HEK293 (cell line): ENCODE measurements around the gene MPG.
A peak's percentile ranks its signal among the peaks of the same experiment; 100 is the strongest.
"Not testable (repeated sequence)": the region's sequence is repeated elsewhere in the genome, so short reads cannot be mapped to it uniquely, and the experiment has no call there.

Experiments
- CTCF ChIA-PET: fragments of 350-600 bp; formaldehyde crosslinking; extraction: SDS; loops from one replicate; lab custom pipeline; 2021; ENCODE audit warnings: antibody characterized with exemption; lab: Yijun Ruan, JAX
- POLR2A ChIA-PET: fragments of 300-600 bp; formaldehyde crosslinking; extraction: SDS; loops from one replicate; lab custom pipeline; 2020; ENCODE audit warnings: antibody characterized with exemption, inconsistent platforms; lab: Yijun Ruan, JAX
- H3K27ac ChIP-seq: fragments of 200-500 bp; sonication (Bioruptor generic); 2 replicates; pipeline ENCODE4 v1.5.1; 2014; ENCODE audit warnings: low read depth, low read length, control low read depth, inconsistent platforms; ENCODE audit errors: extremely low read depth
- H3K36me3 ChIP-seq, 2 experiments: fragments of 200-500 bp in 1 of 2; sonication (Bioruptor generic) in 1 of 2; 1 replicate in 1 of 2; 2 replicates in 1 of 2; pipeline ENCODE4 v1.5.1; 2014 to 2017; ENCODE audit warnings: inconsistent platforms in 2 of 2, low read length in 2 of 2; ENCODE audit not compliant: control insufficient read depth in 2 of 2, insufficient read depth in 1 of 2
- H3K4me1 ChIP-seq: fragments of 200-500 bp; sonication (Bioruptor generic); 2 replicates; pipeline ENCODE4 v1.5.1; 2014; ENCODE audit warnings: mild to moderate bottlenecking, low read length, inconsistent platforms; ENCODE audit not compliant: control insufficient read depth, insufficient read depth
- H3K4me3 ChIP-seq: 2 replicates; pipeline ENCODE4 v1.5.1; 2011; ENCODE audit warnings: low read depth, mild to moderate bottlenecking, control low read depth, low read length, moderate library complexity
- H3K9me3 ChIP-seq: fragments of 200-500 bp; sonication (Bioruptor generic); 2 replicates; pipeline ENCODE4 v1.5.1; 2014; ENCODE audit warnings: low read depth, low read length, inconsistent platforms; ENCODE audit not compliant: control insufficient read depth, insufficient read depth
- EGR2 ChIP-seq: fragments of 450-650 bp; formaldehyde crosslinking; IDR thresholded peaks from 2 replicates; pipeline ENCODE4 v1.5.1; 2016; ENCODE audit warnings: low read depth, missing biosample characterization, missing genetic modification characterization
- KLF1 ChIP-seq: fragments of 450-650 bp; formaldehyde crosslinking; IDR thresholded peaks from 2 replicates; pipeline ENCODE4 v1.5.1; 2016; ENCODE audit warnings: missing biosample characterization, missing genetic modification characterization
- PRDM10 ChIP-seq: fragments of 450-650 bp; formaldehyde crosslinking; IDR thresholded peaks from 2 replicates; pipeline ENCODE4 v1.5.1; 2016; ENCODE audit warnings: missing biosample characterization, missing genetic modification characterization
- PRDM2 ChIP-seq: fragments of 450-650 bp; formaldehyde crosslinking; IDR thresholded peaks from 2 replicates; pipeline ENCODE4 v1.5.1; 2016; ENCODE audit warnings: missing biosample characterization, missing genetic modification characterization, borderline replicate concordance
- PRDM6 ChIP-seq: fragments of 450-650 bp; formaldehyde crosslinking; IDR thresholded peaks from 2 replicates; pipeline ENCODE4 v1.5.1; 2017; ENCODE audit warnings: missing biosample characterization, missing genetic modification characterization
- SCRT2 ChIP-seq: fragments of 450-650 bp; formaldehyde crosslinking; IDR thresholded peaks from 2 replicates; pipeline ENCODE4 v1.5.1; 2016; ENCODE audit warnings: missing biosample characterization, missing genetic modification characterization
- ZFHX2 ChIP-seq: fragments of 450-650 bp; formaldehyde crosslinking; conservative IDR thresholded peaks from 2 replicates; pipeline ENCODE4 v1.5.1; 2016; ENCODE audit warnings: missing biosample characterization, missing genetic modification characterization
- ZNF19 ChIP-seq: fragments of 450-650 bp; formaldehyde crosslinking; IDR thresholded peaks from 2 replicates; pipeline ENCODE4; 2016; ENCODE audit warnings: missing biosample characterization, missing genetic modification characterization, low read depth
- ZNF391 ChIP-seq: fragments of 450-650 bp; formaldehyde crosslinking; IDR thresholded peaks from 2 replicates; pipeline ENCODE4 v1.5.1; 2016; ENCODE audit warnings: low read depth, missing biosample characterization, missing genetic modification characterization, borderline replicate concordance
- ZNF423 ChIP-seq: fragments of 450-650 bp; formaldehyde crosslinking; IDR thresholded peaks from 2 replicates; pipeline ENCODE4 v1.5.1; 2016; ENCODE audit warnings: missing biosample characterization, missing genetic modification characterization
- ZNF670 ChIP-seq: fragments of 450-650 bp; formaldehyde crosslinking; IDR thresholded peaks from 2 replicates; pipeline ENCODE4 v1.5.1; 2016; ENCODE audit warnings: missing biosample characterization, missing genetic modification characterization, low read depth
- ZSCAN16 ChIP-seq: fragments of 450-650 bp; formaldehyde crosslinking; IDR thresholded peaks from 2 replicates; pipeline ENCODE4 v1.5.1; 2016; ENCODE audit warnings: missing biosample characterization, missing genetic modification characterization
- TF ChIP-seq, protein P1 (sequence below): fragments of 450-650 bp; formaldehyde crosslinking; IDR thresholded peaks from 2 replicates; pipeline ENCODE4 v1.5.1; 2016; ENCODE audit warnings: missing biosample characterization, missing genetic modification characterization

MPG gene

GRCh38 chr16:37511-37910, 40.5 kb upstream of the MPG start (continued):
- no peak for TF ChIP-seq SCRT2 (tag by site-specific recombination)
- TF ChIP-seq, all 188 proteins: peak for 0

DNA sequence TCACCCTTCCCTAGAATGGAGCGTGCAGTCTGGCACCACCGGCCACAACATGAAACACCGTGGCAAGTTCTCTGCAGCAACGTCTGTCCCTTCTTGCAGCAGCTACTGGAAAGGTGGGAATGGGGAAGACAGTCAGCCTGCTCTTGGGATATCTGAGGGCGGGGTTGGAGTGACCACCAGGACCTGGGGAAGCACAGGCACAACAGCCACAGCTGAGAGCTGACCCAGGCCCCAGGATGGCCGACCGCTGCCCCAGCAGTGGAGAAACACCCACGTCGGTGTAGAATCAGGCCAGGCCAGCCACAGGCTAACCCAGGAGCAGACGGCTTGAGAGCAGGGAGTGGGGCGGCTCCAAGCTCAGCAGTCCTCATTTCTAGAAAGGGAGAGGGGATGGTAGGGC, 39.8 kb upstream of the MPG start:
- H3K4me3 ChIP-seq, H3K4me1 ChIP-seq, H3K27ac ChIP-seq, H3K9me3 ChIP-seq: not testable (repeated sequence)
- H3K36me3 ChIP-seq = peaks cover 0 to 41% of the 10 kb centered on the region in 2 experiments; a peak in 2 of 3 replicates
- ChIA-PET POLR2A (interaction anchor here (1.0 to 2.2 kb wide), 2 partner anchors 10 to 15 kb away, joined by 3 to 15 read pairs; partner anchors contain the start of genes POLR3K and SNRNP25), CTCF (interaction anchor here (1.3 kb wide), 1 partner anchor 28 kb away, joined by 5 read pairs; no protein-coding TSS in a partner anchor)

- TF ChIP-seq EGR2 = 0 out of 2 replicates have a peak, but pooled peaks have one; percentile 29
- TF ChIP-seq PRDM6 (tag by site-specific recombination) = no peak
- 0 out of 2 replicates have a peak, but pooled peaks have one; percentile 19 for TF ChIP-seq ZFHX2
- TF ChIP-seq ZNF391 = no peak
- peak; percentile 86 for TF ChIP-seq KLF1 (tag by site-specific recombination)
- no peak for TF ChIP-seq ZSCAN16 (tag by site-specific recombination)
- TF ChIP-seq ZNF670 (tag by site-specific recombination) = no peak
- TF ChIP-seq ZNF19 (tag by site-specific recombination) = no peak
- TF ChIP-seq, protein P1, sequence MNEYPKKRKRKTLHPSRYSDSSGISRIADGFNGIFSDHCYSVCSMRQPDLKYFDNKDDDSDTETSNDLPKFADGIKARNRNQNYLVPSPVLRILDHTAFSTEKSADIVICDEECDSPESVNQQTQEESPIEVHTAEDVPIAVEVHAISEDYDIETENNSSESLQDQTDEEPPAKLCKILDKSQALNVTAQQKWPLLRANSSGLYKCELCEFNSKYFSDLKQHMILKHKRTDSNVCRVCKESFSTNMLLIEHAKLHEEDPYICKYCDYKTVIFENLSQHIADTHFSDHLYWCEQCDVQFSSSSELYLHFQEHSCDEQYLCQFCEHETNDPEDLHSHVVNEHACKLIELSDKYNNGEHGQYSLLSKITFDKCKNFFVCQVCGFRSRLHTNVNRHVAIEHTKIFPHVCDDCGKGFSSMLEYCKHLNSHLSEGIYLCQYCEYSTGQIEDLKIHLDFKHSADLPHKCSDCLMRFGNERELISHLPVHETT (tag by site-specific recombination) = no peak
- TF ChIP-seq ZNF423 (tag by site-specific recombination) = no peak
- TF ChIP-seq PRDM2 = no peak
- peak; percentile 80 for TF ChIP-seq PRDM10
- no peaks in the 10 kb centered on the region for H3K4me1 ChIP-seq
- H3K9me3 ChIP-seq = no peaks in the 10 kb centered on the region
- CTCF ChIA-PET = interaction anchor here (0.6 to 1.3 kb wide), 3 partner anchors 27 to 155 kb away, joined by 3 to 6 read pairs (median 5); no protein-coding TSS in a partner anchor
- no peak overlapping the region for H3K4me3 ChIP-seq
- POLR2A ChIA-PET = interaction anchor here (1.0 to 2.2 kb wide), 2 partner anchors 9 to 14 kb away, joined by 3 to 15 read pairs; partner anchors contain the start of genes POLR3K and SNRNP25
- H3K36me3 ChIP-seq = peaks cover 0 to 47% of the 10 kb centered on the region in 2 experiments; a peak in 2 of 3 replicates
- H3K27ac ChIP-seq = no peak overlapping the region
These were observed 38.8 kb upstream of the MPG start for GRCh38 chr16:38941-39892.
